Measurements from ENCODE around the gene RCL1.
"Not testable (repeated sequence)": the region's sequence is repeated elsewhere in the genome, so short reads cannot be mapped to it uniquely, and the experiment has no call there.

RCL1 gene

GRCh38 chr9:4781408-4781807, 11.3 kb upstream of the RCL1 start:
- in situ Hi-C loops (cut with MboI; ENCODE audit: low sequenced_read_pairs) = no loop called here

DNA sequence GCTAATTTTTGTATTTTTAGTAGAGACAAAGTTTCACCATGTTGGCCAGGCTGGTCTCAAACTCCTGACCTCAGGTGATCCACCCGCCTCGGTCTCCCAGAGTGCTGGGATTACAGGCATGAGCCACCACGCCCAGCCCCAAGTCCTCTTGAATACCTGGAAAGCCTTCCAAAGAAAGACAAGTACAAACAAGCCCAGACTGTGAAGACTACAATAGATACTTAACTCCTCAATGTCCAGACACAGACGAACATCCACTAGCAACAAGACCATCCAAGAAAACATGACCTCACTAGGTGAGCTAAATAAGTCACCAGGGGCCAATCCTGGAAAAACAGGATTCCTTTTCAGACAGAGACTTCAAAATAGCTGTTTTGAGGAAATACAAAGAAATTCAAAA, 9.6 kb upstream of the RCL1 start:
- in situ Hi-C loops (cut with MboI; ENCODE audit: low sequenced_read_pairs) = not testable (repeated sequence)

- in situ Hi-C loops (cut with MboI; ENCODE audit: low sequenced_read_pairs) = no loop called here
Measured at GRCh38 chr9:4784403-4784802, 8.3 kb upstream of the RCL1 start.

- in situ Hi-C loops (cut with MboI; ENCODE audit: low sequenced_read_pairs) = no loop called here
Measured at GRCh38 chr9:4786599-4786998, 6.1 kb upstream of the RCL1 start.

- in situ Hi-C loops (cut with MboI; ENCODE audit: low sequenced_read_pairs) = no loop called here
Measured at GRCh38 chr9:4787876-4788275, 4.9 kb upstream of the RCL1 start.

- in situ Hi-C loops (cut with MboI; ENCODE audit: low sequenced_read_pairs) = no loop called here
Measured at GRCh38 chr9:4788703-4789102, 4.0 kb upstream of the RCL1 start.

GRCh38 chr9:4792054-4792571, 631 bp upstream of the RCL1 start:
- in situ Hi-C loops (cut with MboI; ENCODE audit: low sequenced_read_pairs) = no loop called here

- in situ Hi-C loops (cut with MboI; ENCODE audit: low sequenced_read_pairs) = no loop called here
Measured at GRCh38 chr9:4793459-4794395, 983 bp downstream of the RCL1 start.

- in situ Hi-C loops (cut with MboI; ENCODE audit: low sequenced_read_pairs) = no loop called here
Measured at GRCh38 chr9:4794691-4795090, 1.9 kb downstream of the RCL1 start.

- in situ Hi-C loops (cut with MboI; ENCODE audit: low sequenced_read_pairs) = not testable (repeated sequence)
Measured at GRCh38 chr9:4795108-4795507, 2.4 kb downstream of the RCL1 start.

GRCh38 chr9:4796530-4796929, 3.8 kb downstream of the RCL1 start:
- in situ Hi-C loops (cut with MboI; ENCODE audit: low sequenced_read_pairs) = no loop called here

- in situ Hi-C loops (cut with MboI; ENCODE audit: low sequenced_read_pairs) = no loop called here
Measured at GRCh38 chr9:4796988-4797853, 4.5 kb downstream of the RCL1 start.

GRCh38 chr9:4797854-4798150, 5.1 kb downstream of the RCL1 start:
- in situ Hi-C loops (cut with MboI; ENCODE audit: low sequenced_read_pairs) = no loop called here

DNA sequence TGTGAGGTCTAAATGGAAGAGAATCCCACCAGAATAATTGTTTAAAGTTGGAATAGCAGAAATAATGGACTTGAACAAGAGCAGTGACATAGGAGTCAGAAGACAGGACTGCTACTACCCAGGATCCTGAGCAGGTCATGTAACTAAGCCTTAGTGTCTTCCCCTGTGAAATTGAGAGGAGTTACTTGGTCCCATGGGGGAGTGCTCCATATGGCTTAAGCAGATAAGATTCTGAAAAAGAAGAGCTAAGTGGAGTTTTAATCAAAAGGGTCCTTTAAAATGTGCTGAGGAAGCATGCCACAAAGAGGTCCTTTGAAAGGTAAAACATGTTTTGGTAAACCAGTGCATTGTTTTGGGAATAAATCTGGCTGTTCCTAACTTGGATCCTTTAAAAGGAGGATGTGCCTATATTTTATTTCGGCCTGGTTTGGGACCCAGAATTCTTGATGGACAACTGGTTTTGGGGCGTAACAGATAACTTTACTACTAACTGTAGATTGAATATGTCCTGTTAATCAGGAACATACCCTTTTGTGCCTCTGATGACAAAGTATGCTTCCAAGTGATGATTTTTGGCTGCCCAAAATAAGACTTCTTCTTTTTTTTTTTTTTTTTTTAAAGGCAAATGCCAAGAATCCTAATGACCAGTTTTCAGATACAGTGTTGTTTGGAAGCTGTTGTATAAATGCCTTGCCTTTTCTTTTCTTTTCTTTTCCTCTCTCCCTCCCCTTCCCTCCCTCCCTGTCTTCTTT, 5.7 kb downstream of the RCL1 start:
- in situ Hi-C loops (cut with MboI; ENCODE audit: low sequenced_read_pairs) = no loop called here

DNA sequence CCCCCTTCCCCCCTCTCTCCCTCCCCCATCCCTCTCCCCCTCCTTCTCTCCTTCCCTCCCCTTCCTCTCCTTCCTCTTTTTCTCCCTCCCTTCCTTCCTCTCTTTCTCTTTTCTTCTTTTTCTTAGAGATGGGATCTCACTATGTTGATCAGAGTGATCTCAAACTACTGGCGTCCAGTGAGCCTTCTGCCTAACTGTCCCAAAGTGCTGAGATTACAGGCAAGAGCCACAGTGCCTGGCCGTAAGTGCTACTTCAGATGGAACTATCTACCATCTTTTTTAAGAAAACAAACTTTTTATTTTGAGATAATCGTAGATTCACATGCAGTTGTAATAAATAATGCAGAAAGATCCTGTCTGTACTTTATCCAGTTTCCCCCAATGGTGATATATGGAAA, 6.3 kb downstream of the RCL1 start:
- in situ Hi-C loops (cut with MboI; ENCODE audit: low sequenced_read_pairs) = no loop called here

DNA sequence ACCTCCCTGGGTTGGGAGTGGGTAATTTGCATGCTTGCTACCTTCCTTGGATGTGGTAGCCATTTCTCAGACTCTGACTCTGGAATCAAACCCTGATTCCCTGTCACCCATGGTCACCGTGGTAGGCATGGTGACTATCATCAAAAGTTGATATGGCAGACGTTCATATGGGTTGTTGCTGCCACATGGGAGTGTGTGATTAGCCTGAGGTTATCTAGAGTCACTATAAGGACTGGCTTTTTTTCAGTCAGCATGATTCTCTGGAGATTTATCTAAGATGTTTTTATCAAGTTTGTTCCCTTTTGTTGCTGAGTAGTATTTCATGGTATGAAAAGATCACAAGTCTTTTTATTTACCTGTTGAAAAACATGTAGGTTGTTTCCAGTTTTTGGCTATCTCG, 7.0 kb downstream of the RCL1 start:
- in situ Hi-C loops (cut with MboI; ENCODE audit: low sequenced_read_pairs) = no loop called here

DNA sequence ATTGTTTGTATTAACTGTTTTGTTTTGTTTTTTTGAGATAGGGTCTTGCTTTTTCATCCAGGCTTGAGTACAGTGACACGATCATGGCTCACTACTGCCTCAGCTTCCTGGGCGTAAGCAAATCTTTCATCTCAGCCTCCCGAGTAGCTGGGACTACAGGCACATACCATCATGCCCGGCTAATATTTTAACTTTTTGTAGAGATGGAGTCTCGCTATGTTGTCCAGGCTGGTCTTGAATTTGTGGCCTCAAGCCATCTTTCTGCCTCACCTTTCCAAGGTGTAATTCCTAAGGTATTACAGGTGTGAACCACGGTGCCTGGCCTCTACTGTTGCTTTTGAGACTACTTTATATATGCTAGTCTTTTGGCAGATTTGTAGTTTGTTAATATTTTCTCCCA, 8.4 kb downstream of the RCL1 start:
- in situ Hi-C loops (cut with MboI; ENCODE audit: low sequenced_read_pairs) = no loop called here

DNA sequence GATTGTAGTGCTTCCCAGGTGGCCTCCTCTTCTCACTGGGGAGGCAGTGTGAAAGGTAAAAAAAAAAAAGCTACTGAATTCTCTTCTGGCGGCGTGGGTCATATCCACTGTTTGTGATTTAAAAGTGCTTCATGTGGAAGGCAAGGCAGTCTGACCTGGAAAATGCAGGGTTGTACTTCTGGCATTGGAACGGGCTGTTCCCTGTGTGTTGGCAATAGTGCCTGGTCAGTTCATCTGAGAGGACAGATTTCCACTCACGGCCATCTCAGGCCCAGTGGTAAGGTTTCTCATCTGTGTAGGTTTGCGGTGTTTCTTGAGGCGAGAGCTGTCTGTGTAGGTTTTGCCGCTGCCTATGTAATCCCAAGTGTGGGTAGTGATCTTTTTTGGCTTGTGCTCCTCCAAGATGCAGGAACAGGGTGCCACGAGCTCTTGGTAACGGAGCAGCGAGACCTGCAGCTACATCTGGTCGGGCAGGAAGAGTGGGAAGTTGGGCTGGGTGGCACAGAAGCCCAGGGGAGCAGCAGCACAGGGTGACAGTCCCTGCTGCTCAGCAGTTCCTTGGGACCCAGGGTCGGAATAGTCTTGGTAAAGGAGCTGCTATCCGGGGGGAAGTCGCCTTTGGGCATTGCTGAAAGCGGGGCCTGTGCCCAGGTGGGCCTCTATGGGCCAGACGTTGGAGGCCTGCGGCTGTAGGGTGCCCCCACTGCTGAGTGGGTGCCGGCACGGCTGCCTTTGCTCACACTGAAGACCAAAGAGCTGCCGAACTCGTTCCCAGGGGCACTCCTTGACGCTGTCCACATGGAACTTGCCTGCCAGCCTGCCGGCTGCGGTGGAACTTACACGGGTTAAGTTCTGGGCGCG, 11.2 kb downstream of the RCL1 start:
- in situ Hi-C loops (cut with MboI; ENCODE audit: low sequenced_read_pairs) = no loop called here

DNA sequence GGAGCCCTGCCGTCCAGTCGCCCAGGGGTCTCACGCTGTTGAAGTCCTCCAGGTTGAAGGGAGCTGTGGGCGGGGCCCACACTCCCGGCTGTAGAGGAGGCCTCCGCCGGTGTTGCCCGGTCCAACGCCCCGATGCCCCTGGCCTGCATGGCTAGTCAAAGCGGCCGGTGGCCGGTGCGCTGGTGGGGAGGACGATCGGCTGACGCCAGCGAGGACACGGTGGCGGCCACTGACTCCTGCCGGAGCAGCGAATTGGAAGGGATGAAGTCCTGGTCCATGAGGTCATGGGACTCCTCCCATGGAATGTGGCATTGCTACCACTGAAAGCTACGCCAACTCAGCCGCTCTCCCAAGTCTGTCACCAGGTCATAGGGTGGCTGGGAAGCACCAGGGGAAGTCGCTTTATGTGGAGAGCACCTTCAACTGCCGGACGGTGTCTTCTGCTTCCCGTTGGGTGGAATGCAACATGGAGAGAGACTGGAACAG, 11.8 kb downstream of the RCL1 start:
- in situ Hi-C loops (cut with MboI; ENCODE audit: low sequenced_read_pairs) = no loop called here
